ENCODE measurements around the gene HELB. TPM values are rescaled to one million over a fixed set of nuclear protein-coding genes. Genes with fewer than 3 reads are reported as not detected.

HELB gene
- total RNA-seq, 3 donors from 2014 or later, result 9.0 to 14.6 (median 13.5) TPM

DNA sequence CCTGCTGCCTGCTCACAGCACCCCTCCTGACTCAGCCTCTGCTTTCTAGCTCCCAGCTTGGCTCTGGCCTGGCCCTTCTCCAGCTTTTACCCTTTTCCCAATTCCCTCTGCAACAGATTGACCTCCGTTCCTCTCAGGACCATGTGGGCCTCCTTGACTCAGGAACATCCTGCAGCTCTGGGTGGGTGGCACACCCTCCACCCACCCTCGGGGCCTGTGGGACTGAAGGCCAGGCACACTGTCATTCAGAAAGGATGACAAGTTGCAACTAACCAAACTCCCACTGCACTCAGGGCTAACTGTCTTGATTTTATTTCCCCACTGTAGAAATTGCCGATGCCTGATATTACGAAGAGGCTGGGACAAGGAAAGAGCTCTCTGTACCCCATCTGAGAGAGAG, 59.4 kb downstream of the HELB start:
- H3K27me3 Mint-ChIP-seq (ENCODE audit: low read depth), result no peaks in the 10 kb centered on the region
- ATAC-seq, result no peak
- H3K4me3 Mint-ChIP-seq, result no peak overlapping the region
- no peaks in the 10 kb centered on the region for H3K9me3 Mint-ChIP-seq
- no peak for DNase-seq
- H3K4me1 Mint-ChIP-seq (ENCODE audit: low read depth), result no peaks in the 10 kb centered on the region
- H3K36me3 Mint-ChIP-seq (ENCODE audit: insufficient read depth), result peaks cover 18% of the 10 kb centered on the region

DNA sequence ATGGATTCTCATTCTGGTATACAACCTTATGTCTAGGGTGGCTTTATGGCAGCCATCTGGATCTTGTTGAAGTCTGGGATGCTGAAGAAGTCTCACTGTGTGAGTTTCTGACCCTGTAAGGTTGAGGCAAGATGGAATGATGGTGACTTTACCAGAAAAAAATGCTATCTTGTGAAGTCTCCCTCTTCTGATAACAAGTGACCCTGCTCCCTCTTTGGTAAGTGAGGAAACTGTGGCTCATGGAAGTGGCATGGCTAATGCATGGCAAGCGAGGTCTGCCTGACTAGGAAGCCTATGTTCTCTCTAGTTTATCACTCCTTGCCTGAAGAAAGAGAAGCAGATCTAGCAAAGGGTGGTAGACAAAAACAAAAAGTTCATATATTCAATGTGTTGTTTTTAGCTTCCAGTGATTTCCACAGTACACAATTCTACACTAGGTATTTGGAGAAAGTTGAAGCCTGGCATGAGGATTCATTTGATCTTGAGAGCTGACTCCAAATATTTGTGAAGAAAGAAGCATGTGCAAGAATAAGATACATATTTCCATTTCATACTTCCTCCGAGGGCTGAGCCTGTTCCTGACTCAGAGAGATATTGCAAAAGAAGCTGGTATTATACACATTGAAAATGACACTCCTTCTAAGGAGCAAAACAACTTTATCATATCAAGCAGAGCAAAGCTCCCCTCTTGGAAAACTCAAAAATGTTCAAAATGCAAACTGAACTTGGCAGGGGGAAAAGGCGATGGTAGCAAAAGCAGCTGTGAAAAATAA, 63.6 kb downstream of the HELB start:
- H3K9me3 Mint-ChIP-seq, result no peaks in the 10 kb centered on the region
- H3K36me3 Mint-ChIP-seq (ENCODE audit: insufficient read depth), result peaks cover 27% of the 10 kb centered on the region
- no peak for DNase-seq
- no peak overlapping the region for H3K4me3 Mint-ChIP-seq
- no peak for ATAC-seq
- no peaks in the 10 kb centered on the region for H3K27me3 Mint-ChIP-seq (ENCODE audit: low read depth)
- no peaks in the 10 kb centered on the region for H3K4me1 Mint-ChIP-seq (ENCODE audit: low read depth)

GRCh38 chr12:66367015-66367667, 64.8 kb downstream of the HELB start:
- H3K4me1 Mint-ChIP-seq (ENCODE audit: low read depth), result no peaks in the 10 kb centered on the region
- no peaks in the 10 kb centered on the region for H3K9me3 Mint-ChIP-seq
- peaks cover 27% of the 10 kb centered on the region for H3K36me3 Mint-ChIP-seq (ENCODE audit: insufficient read depth)
- H3K4me3 Mint-ChIP-seq, result no peak overlapping the region
- H3K27me3 Mint-ChIP-seq (ENCODE audit: low read depth), result no peaks in the 10 kb centered on the region
- ATAC-seq (no peak), DNase-seq (no peak)

DNA sequence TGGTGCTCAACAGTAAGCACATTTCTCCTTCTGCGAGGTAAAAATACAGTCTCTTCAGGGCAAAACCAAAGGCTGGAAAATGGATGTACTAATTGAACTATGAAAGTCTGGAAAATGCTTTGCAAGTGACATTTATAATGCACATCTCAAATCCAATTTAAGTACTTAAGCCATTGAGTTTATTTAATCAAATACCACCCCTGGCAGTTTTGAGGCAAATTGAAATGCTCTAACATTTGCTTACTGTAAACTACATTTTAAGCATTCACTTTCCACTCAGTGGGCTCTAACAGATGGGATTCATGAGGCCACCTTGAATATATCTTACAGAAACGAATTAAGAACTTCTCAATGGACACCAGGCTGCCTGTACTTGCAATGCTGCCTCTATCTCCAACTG, 69.7 kb downstream of the HELB start:
- no peak overlapping the region for H3K4me3 Mint-ChIP-seq
- no peak for ATAC-seq

GRCh38 chr12:66375560-66375959, 73.3 kb downstream of the HELB start:
- no peak for DNase-seq
- Mint-ChIP-seq H3K9me3 (no peaks in the 10 kb centered on the region), H3K36me3 (ENCODE audit: insufficient read depth) (peaks cover 13% of the 10 kb centered on the region), H3K4me1 (ENCODE audit: low read depth) (no peaks in the 10 kb centered on the region), H3K27me3 (ENCODE audit: low read depth) (no peaks in the 10 kb centered on the region), H3K4me3 (no peak overlapping the region)
- ATAC-seq, result no peak

More for the DNA sequence above, 69.7 kb downstream of the HELB start:
- no peak for DNase-seq
- peaks cover 22% of the 10 kb centered on the region for H3K36me3 Mint-ChIP-seq (ENCODE audit: insufficient read depth)
- no peaks in the 10 kb centered on the region for H3K4me1 Mint-ChIP-seq (ENCODE audit: low read depth)
- H3K9me3 Mint-ChIP-seq, result no peaks in the 10 kb centered on the region
- no peaks in the 10 kb centered on the region for H3K27me3 Mint-ChIP-seq (ENCODE audit: low read depth)

- DNase-seq (no peak), ATAC-seq (no peak)
- Mint-ChIP-seq H3K27me3 (ENCODE audit: low read depth) (no peaks in the 10 kb centered on the region), H3K4me3 (no peak overlapping the region), H3K4me1 (ENCODE audit: low read depth) (no peaks in the 10 kb centered on the region), H3K36me3 (ENCODE audit: insufficient read depth) (peaks cover 11% of the 10 kb centered on the region), H3K9me3 (no peaks in the 10 kb centered on the region)
Measured at GRCh38 chr12:66379616-66380015, 77.3 kb downstream of the HELB start.

DNA sequence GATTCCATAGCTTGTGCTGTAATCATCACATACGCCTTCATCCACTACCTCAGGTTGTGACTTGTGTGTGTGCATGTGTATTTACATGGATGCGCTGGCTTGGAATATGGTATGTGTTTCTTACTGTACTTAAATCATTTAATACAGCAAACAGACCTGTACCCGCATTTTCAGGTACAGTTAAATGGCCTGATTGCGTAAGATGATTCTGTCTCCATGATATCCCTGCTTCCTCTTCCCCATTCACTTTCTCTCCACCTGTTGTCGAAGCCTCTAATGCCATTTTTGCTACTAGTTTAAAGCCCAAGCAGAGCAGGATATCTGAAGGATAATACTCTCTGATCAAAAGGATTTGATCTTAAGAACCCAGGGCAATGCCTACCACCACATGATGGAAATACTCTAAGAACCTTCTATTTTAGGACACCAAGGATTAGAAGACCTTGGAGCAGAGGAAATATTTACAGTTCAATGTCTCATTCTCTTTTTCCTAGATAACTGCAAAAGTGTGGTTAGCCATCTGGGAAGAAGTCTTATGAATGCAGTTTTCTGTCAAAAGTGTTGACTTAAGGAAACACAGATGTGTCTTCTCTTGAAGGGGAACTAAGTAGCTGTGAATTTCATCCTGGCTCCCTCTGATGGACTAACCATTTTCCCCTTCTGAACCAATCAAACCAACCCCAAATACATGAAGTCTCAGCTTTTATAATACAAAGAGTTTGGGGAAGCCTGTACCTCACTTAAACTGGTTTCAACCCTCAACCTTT, 78.7 kb downstream of the HELB start:
- DNase-seq (no peak), ATAC-seq (no peak)
- Mint-ChIP-seq H3K4me1 (ENCODE audit: low read depth) (no peaks in the 10 kb centered on the region), H3K9me3 (no peaks in the 10 kb centered on the region), H3K4me3 (no peak overlapping the region), H3K27me3 (ENCODE audit: low read depth) (no peaks in the 10 kb centered on the region), H3K36me3 (ENCODE audit: insufficient read depth) (peaks cover 11% of the 10 kb centered on the region)

GRCh38 chr12:66387117-66387516, 84.8 kb downstream of the HELB start:
- Mint-ChIP-seq H3K9me3 (peaks cover 6% of the 10 kb centered on the region), H3K4me1 (ENCODE audit: low read depth) (no peaks in the 10 kb centered on the region), H3K4me3 (no peak overlapping the region), H3K27me3 (ENCODE audit: low read depth) (no peaks in the 10 kb centered on the region), H3K36me3 (ENCODE audit: insufficient read depth) (peaks cover 14% of the 10 kb centered on the region)
- no peak for DNase-seq
- no peak for ATAC-seq

Other genes with a start within 250 kb of the HELB start
- gene LLPH, start 171.7 kb upstream of the HELB start, total RNA-seq, result 10 to 100 TPM; 40.3 to 46.4 (median 43.7) TPM
- gene TMBIM4, start 132.5 kb upstream of the HELB start, total RNA-seq, result 10 to 100 TPM; 69.9 to 86.1 (median 78.2) TPM
- gene IRAK3, start 113.3 kb upstream of the HELB start, total RNA-seq, result under 1 TPM; 0.13 to 0.22 (median 0.18) TPM